ENCODE data around the gene MCOLN3.

MCOLN3 gene

GRCh38 chr1:85033221-85033620 is 15.1 kb downstream of the MCOLN3 start:
- Histone ChIP-seq H3K4me3 (ENCODE audit: low read length) (no peak overlapping the region), H3K9me3 (replicated peaks; ENCODE audit: insufficient read depth, low read length) (no peaks in the 10 kb centered on the region), H3K36me3 (replicated peaks; ENCODE audit: insufficient read depth, low read length) (no peaks in the 10 kb centered on the region), H2AFZ (ENCODE audit: low read length) (no peak overlapping the region), H3K9me2 (replicated peaks; ENCODE audit: insufficient read depth, low read length) (no peaks in the 10 kb centered on the region), H4K20me1 (ENCODE audit: insufficient read depth, low read length) (no peaks in the 10 kb centered on the region), H3K27me3 (replicated peaks; ENCODE audit: insufficient read depth, low read length) (no peaks in the 10 kb centered on the region), H3K4me1 (ENCODE audit: low read length) (no peaks in the 10 kb centered on the region), H3K79me2 (ENCODE audit: low read length) (no peaks in the 10 kb centered on the region), H3K9ac (ENCODE audit: low read length) (no peak overlapping the region), H3F3A (ENCODE audit: insufficient read depth, low read length) (no peaks in the 10 kb centered on the region), H3K27ac (ENCODE audit: low read length) (no peak overlapping the region), H3K4me2 (ENCODE audit: low read depth, low read length) (no peak overlapping the region)
- TF ChIP-seq EZH2phosphoT487 (IDR thresholded peaks at IDR 0.05; ENCODE audit: low read length), result no peak
- TF ChIP-seq CTCF (IDR thresholded peaks at IDR 0.05; ENCODE audit: low read length), result no peak
- TF ChIP-seq EZH2 (optimal IDR thresholded peaks at IDR 0.05; ENCODE audit: low read depth, low read length), result no peak
- DNase-seq, result no peak

DNA sequence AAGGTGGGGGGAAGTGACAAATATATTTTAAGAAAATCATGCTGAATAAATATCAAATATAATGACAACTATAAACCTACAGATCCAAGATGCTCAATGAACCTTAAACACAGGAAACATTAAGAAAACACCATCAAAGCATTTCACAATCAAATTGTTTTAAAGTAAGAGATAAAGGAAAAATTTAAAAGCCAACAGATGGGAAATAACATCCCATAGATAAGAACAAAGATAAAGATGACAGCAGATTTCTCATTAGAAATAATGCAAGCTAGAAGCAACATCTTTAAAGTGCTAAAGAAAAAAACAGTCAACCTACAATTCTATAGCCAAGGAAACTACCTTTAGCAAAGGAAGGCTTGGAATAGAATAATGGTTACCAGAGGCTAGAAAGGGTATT is 17.8 kb downstream of the MCOLN3 start:
- Histone ChIP-seq H3K27ac (ENCODE audit: low read length) (no peak overlapping the region), H3K9me2 (replicated peaks; ENCODE audit: insufficient read depth, low read length) (no peaks in the 10 kb centered on the region), H3K4me1 (ENCODE audit: low read length) (no peaks in the 10 kb centered on the region), H2AFZ (ENCODE audit: low read length) (no peak overlapping the region), H3K9me3 (replicated peaks; ENCODE audit: insufficient read depth, low read length) (no peaks in the 10 kb centered on the region), H3F3A (ENCODE audit: insufficient read depth, low read length) (no peaks in the 10 kb centered on the region), H3K79me2 (ENCODE audit: low read length) (no peaks in the 10 kb centered on the region), H3K27me3 (replicated peaks; ENCODE audit: insufficient read depth, low read length) (no peaks in the 10 kb centered on the region), H3K4me3 (ENCODE audit: low read length) (no peak overlapping the region), H4K20me1 (ENCODE audit: insufficient read depth, low read length) (no peaks in the 10 kb centered on the region), H3K36me3 (replicated peaks; ENCODE audit: insufficient read depth, low read length) (no peaks in the 10 kb centered on the region), H3K4me2 (ENCODE audit: low read depth, low read length) (no peak overlapping the region), H3K9ac (ENCODE audit: low read length) (no peak overlapping the region)
- TF ChIP-seq EZH2phosphoT487 (IDR thresholded peaks at IDR 0.05; ENCODE audit: low read length) (no peak), CTCF (IDR thresholded peaks at IDR 0.05; ENCODE audit: low read length) (no peak), EZH2 (optimal IDR thresholded peaks at IDR 0.05; ENCODE audit: low read depth, low read length) (no peak)
- no peak for DNase-seq

DNA sequence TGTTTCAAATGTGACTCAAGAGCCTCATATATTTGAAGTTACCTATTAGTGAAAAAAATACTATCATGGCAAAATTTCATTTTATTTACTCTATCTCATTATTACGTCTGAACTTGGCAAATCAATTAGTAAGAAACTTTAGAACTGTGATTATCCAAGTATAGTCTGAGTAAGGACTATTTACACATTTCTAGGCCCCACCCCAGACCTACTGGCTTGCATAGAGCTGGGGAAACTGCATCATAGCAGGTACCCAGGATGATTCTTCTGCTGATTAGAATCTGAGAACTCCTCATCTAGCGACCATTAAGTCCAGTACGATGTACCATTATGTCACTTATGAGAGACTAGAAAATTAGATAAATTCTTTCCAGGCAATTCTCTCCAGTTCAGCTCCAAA is 20.1 kb downstream of the MCOLN3 start:
- H3K27ac ChIP-seq (ENCODE audit: low read length), result no peak overlapping the region
- no peak overlapping the region for H3K9ac ChIP-seq (ENCODE audit: low read length)
- no peaks in the 10 kb centered on the region for H3F3A ChIP-seq (ENCODE audit: insufficient read depth, low read length)
- H3K9me3 ChIP-seq (replicated peaks; ENCODE audit: insufficient read depth, low read length), result no peaks in the 10 kb centered on the region
- no peak for DNase-seq
- TF ChIP-seq EZH2 (optimal IDR thresholded peaks at IDR 0.05; ENCODE audit: low read depth, low read length) (no peak), CTCF (IDR thresholded peaks at IDR 0.05; ENCODE audit: low read length) (no peak)
- H3K9me2 ChIP-seq (replicated peaks; ENCODE audit: insufficient read depth, low read length), result no peaks in the 10 kb centered on the region
- H3K27me3 ChIP-seq (replicated peaks; ENCODE audit: insufficient read depth, low read length), result no peaks in the 10 kb centered on the region
- H3K36me3 ChIP-seq (replicated peaks; ENCODE audit: insufficient read depth, low read length), result no peaks in the 10 kb centered on the region
- no peaks in the 10 kb centered on the region for H3K4me1 ChIP-seq (ENCODE audit: low read length)
- H3K4me2 ChIP-seq (ENCODE audit: low read depth, low read length), result no peak overlapping the region
- H2AFZ ChIP-seq (ENCODE audit: low read length), result no peak overlapping the region
- no peaks in the 10 kb centered on the region for H3K79me2 ChIP-seq (ENCODE audit: low read length)
- H3K4me3 ChIP-seq (ENCODE audit: low read length), result no peak overlapping the region
- H4K20me1 ChIP-seq (ENCODE audit: insufficient read depth, low read length), result no peaks in the 10 kb centered on the region
